DND-41 (cell line): ENCODE results near the gene PIM1.

ENCODE experiments used
- ATAC-seq: fragments of 200-7000 bp; cut with Tn5 transposase; 3 replicates; pipeline ENCODE4 v1.9.1; 2021; ENCODE audit warnings: low read depth; ENCODE audit not compliant: insufficient read depth
- DNase-seq: peaks from one replicate; pipeline ENCODE4 v3.0.0-alpha.2; 2020
- H2AFZ ChIP-seq: 2 replicates; pipeline ENCODE4 v1.6.0; 2012; ENCODE audit warnings: low read depth, low read length
- H3K27ac ChIP-seq: 2 replicates; pipeline ENCODE4 v1.5.1; 2012; ENCODE audit warnings: low read length, inconsistent platforms
- H3K27me3 ChIP-seq: fragments of 200-600 bp; sonication (generic); 2 replicates; pipeline ENCODE4 v1.6.0; 2012; ENCODE audit warnings: low read length, mild to moderate bottlenecking, inconsistent platforms; ENCODE audit not compliant: insufficient read depth, poor library complexity
- H3K36me3 ChIP-seq: 2 replicates; pipeline ENCODE4 v1.5.1; 2012; ENCODE audit warnings: low read length, inconsistent platforms; ENCODE audit not compliant: insufficient read depth
- H3K4me1 ChIP-seq: 2 replicates; pipeline ENCODE4 v1.5.1; 2012; ENCODE audit warnings: mild to moderate bottlenecking, low read length; ENCODE audit not compliant: insufficient read depth
- H3K4me2 ChIP-seq: 2 replicates; pipeline ENCODE4 v1.6.0; 2012; ENCODE audit warnings: mild to moderate bottlenecking, moderate library complexity, low read length, inconsistent platforms; ENCODE audit not compliant: insufficient read depth
- H3K4me3 ChIP-seq, 2 experiments: fragments of 200-600 bp in 1 of 2; shearing (Covaris generic) in 1 of 2; 2 replicates each; pipeline ENCODE4 v1.5.1; 2012 to 2016; ENCODE audit warnings: inconsistent platforms in 2 of 2, low read length in 2 of 2, mild to moderate bottlenecking in 2 of 2, low read depth in 1 of 2, moderate library complexity in 1 of 2
- H3K79me2 ChIP-seq: 2 replicates; pipeline ENCODE4 v1.6.0; 2012; ENCODE audit warnings: low read length, inconsistent platforms; ENCODE audit not compliant: insufficient read depth
- H3K9ac ChIP-seq: 2 replicates; pipeline ENCODE4 v1.6.0; 2012; ENCODE audit warnings: low read depth, mild to moderate bottlenecking, inconsistent platforms, low read length, moderate library complexity
- H3K9me3 ChIP-seq: 2 replicates; pipeline ENCODE4 v1.5.1; 2012; ENCODE audit warnings: low read length, moderate library complexity, mild to moderate bottlenecking, inconsistent platforms; ENCODE audit not compliant: insufficient read depth, severe bottlenecking
- H4K20me1 ChIP-seq: 2 replicates; pipeline ENCODE4 v1.6.0; 2012; ENCODE audit warnings: low read length; ENCODE audit not compliant: insufficient read depth
- CTCF ChIP-seq: IDR thresholded peaks from 2 replicates; pipeline ENCODE4 v1.5.1; 2012; ENCODE audit warnings: borderline replicate concordance, low read length, moderate library complexity, mild to moderate bottlenecking; ENCODE audit not compliant: poor library complexity, severe bottlenecking; ENCODE audit errors: extremely low read depth
- EZH2 ChIP-seq: IDR thresholded peaks from 3 replicates; pipeline ENCODE4 v1.6.1; 2012; ENCODE audit warnings: borderline replicate concordance, low read depth, mild to moderate bottlenecking, moderate library complexity, low read length, inconsistent platforms; ENCODE audit not compliant: severe bottlenecking

Gene PIM1

GRCh38 chr6:37222125-37222967, 52.4 kb downstream of the PIM1 start:
- peaks cover 2% of the 10 kb centered on the region; the same call in 1 of the 2 replicates for H3K36me3 ChIP-seq
- H3K4me2 ChIP-seq = peak overlapping the region; percentile 58
- ATAC-seq (peak; percentile 100), DNase-seq (peak; percentile 93)
- no peaks in the 10 kb centered on the region for H3K27me3 ChIP-seq
- H3K9ac ChIP-seq = peak overlapping the region; percentile 29
- peaks cover 20% of the 10 kb centered on the region for H3K4me1 ChIP-seq
- H3K27ac ChIP-seq = peak overlapping the region; percentile 61
- no peaks in the 10 kb centered on the region for H3K79me2 ChIP-seq
- peak overlapping the region in 1 of 2 experiments; percentile 45; a peak in 2 of 4 replicates for H3K4me3 ChIP-seq
- no peak for TF ChIP-seq EZH2
- peak; percentile 15 for TF ChIP-seq CTCF
- H3K9me3 ChIP-seq = no peaks in the 10 kb centered on the region
- no peaks in the 10 kb centered on the region for H4K20me1 ChIP-seq
- H2AFZ ChIP-seq = peak overlapping the region; percentile 67

- no peak for ATAC-seq
- Histone ChIP-seq H3K9ac (peak overlapping the region; percentile 29; the same call in 1 of the 2 replicates), H3K27me3 (no peaks in the 10 kb centered on the region)
These were observed 53.0 kb downstream of the PIM1 start for GRCh38 chr6:37222992-37223391.

More at GRCh38 chr6:37222992-37223391, 53.0 kb downstream of the PIM1 start:
- H3K79me2 ChIP-seq = no peaks in the 10 kb centered on the region
- no peak for TF ChIP-seq EZH2
- TF ChIP-seq CTCF = no peak
- H2AFZ ChIP-seq = peak overlapping the region; percentile 28
- peaks cover 2% of the 10 kb centered on the region; the same call in 1 of the 2 replicates for H3K36me3 ChIP-seq
- no peaks in the 10 kb centered on the region for H4K20me1 ChIP-seq
- peak overlapping the region; percentile 51 for H3K27ac ChIP-seq
- H3K4me1 ChIP-seq = peaks cover 20% of the 10 kb centered on the region
- no peak for DNase-seq
- H3K4me2 ChIP-seq = peak overlapping the region; percentile 58
- peak overlapping the region in 1 of 2 experiments; percentile 21; a peak in 2 of 4 replicates for H3K4me3 ChIP-seq
- no peaks in the 10 kb centered on the region for H3K9me3 ChIP-seq
